ENCODE measurements around the gene HESX1. TPM values are rescaled to one million over a fixed set of nuclear protein-coding genes. Genes with fewer than 3 reads are reported as not detected.
A peak's percentile ranks its signal among the peaks of the same experiment; 100 is the strongest.

HESX1 gene
- total and polyA plus RNA-seq, 2 experiments from 2014 or later: 21.1 to 56.7 TPM

DNA sequence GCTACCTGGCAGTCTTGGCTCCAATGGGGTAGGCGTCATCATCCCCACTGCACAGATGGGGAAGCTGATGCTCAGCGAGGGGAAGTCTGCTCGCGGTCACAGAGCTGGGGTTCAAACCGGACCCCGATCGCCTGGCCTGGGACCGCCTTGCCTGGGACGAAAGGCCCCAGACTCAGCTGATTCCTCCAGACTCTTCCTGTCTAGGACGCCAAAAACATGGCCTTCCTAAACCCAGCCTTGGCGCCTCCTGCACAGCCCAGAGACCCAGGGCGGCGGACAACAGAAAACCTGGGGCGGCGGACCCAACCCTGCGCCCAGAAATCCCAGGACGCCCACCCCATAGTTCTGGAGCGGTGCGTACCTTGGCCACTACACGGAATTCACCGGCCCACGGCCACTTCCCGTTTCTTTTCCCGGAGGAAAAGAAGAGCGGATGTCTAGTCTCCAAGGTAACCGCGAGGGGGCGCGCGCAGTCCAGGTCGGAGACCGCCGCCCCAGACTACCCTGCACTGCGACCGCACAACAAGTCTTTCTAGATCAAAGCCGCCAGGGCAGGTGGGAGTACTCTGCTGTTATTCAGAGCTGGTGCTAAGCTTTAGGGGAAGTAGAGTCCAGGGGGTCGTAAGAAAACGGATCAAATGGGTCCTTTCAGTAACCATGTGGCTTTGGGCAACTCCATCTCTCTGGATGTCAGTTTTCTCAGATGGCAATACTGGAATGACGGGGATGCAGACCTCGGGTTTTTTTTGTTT is 29.7 kb downstream of the HESX1 start:
- no peaks in the 10 kb centered on the region for H4K20me1 ChIP-seq (replicated peaks; ENCODE audit: insufficient read depth)
- no peak overlapping the region for H3K27ac ChIP-seq (ENCODE audit: low read depth)
- Mint-ChIP-seq H3K4me1 (peaks cover 47% of the 10 kb centered on the region), H3K27ac (no peak overlapping the region), H3K27me3 (ENCODE audit: insufficient read depth, low read depth, poor library complexity) (peaks cover 22% of the 10 kb centered on the region), H3K9me3 (no peaks in the 10 kb centered on the region), H3K4me3 (peak overlapping the region; percentile 57), H3K36me3 (ENCODE audit: low read depth) (no peaks in the 10 kb centered on the region; the same call in 2 of the 3 replicates)
- H3K79me2 ChIP-seq (replicated peaks; ENCODE audit: insufficient read depth): no peaks in the 10 kb centered on the region
- TF ChIP-seq NANOG (IDR thresholded peaks at IDR 0.05; ENCODE audit: borderline replicate concordance) (no peak), REST (IDR thresholded peaks at IDR 0.05; ENCODE audit: unreplicated experiment) (no peak), POLR2AphosphoS5 (IDR thresholded peaks at IDR 0.05; ENCODE audit: low read depth) (no peak), CTCF (conservative IDR thresholded peaks at IDR 0.05; ENCODE audit: low read depth in 2 of 2) (peak; percentile 85 to 89), JUNB (IDR thresholded peaks at IDR 0.05; ENCODE audit: unreplicated experiment) (no peak)
- TF ChIP-seq, protein P1, sequence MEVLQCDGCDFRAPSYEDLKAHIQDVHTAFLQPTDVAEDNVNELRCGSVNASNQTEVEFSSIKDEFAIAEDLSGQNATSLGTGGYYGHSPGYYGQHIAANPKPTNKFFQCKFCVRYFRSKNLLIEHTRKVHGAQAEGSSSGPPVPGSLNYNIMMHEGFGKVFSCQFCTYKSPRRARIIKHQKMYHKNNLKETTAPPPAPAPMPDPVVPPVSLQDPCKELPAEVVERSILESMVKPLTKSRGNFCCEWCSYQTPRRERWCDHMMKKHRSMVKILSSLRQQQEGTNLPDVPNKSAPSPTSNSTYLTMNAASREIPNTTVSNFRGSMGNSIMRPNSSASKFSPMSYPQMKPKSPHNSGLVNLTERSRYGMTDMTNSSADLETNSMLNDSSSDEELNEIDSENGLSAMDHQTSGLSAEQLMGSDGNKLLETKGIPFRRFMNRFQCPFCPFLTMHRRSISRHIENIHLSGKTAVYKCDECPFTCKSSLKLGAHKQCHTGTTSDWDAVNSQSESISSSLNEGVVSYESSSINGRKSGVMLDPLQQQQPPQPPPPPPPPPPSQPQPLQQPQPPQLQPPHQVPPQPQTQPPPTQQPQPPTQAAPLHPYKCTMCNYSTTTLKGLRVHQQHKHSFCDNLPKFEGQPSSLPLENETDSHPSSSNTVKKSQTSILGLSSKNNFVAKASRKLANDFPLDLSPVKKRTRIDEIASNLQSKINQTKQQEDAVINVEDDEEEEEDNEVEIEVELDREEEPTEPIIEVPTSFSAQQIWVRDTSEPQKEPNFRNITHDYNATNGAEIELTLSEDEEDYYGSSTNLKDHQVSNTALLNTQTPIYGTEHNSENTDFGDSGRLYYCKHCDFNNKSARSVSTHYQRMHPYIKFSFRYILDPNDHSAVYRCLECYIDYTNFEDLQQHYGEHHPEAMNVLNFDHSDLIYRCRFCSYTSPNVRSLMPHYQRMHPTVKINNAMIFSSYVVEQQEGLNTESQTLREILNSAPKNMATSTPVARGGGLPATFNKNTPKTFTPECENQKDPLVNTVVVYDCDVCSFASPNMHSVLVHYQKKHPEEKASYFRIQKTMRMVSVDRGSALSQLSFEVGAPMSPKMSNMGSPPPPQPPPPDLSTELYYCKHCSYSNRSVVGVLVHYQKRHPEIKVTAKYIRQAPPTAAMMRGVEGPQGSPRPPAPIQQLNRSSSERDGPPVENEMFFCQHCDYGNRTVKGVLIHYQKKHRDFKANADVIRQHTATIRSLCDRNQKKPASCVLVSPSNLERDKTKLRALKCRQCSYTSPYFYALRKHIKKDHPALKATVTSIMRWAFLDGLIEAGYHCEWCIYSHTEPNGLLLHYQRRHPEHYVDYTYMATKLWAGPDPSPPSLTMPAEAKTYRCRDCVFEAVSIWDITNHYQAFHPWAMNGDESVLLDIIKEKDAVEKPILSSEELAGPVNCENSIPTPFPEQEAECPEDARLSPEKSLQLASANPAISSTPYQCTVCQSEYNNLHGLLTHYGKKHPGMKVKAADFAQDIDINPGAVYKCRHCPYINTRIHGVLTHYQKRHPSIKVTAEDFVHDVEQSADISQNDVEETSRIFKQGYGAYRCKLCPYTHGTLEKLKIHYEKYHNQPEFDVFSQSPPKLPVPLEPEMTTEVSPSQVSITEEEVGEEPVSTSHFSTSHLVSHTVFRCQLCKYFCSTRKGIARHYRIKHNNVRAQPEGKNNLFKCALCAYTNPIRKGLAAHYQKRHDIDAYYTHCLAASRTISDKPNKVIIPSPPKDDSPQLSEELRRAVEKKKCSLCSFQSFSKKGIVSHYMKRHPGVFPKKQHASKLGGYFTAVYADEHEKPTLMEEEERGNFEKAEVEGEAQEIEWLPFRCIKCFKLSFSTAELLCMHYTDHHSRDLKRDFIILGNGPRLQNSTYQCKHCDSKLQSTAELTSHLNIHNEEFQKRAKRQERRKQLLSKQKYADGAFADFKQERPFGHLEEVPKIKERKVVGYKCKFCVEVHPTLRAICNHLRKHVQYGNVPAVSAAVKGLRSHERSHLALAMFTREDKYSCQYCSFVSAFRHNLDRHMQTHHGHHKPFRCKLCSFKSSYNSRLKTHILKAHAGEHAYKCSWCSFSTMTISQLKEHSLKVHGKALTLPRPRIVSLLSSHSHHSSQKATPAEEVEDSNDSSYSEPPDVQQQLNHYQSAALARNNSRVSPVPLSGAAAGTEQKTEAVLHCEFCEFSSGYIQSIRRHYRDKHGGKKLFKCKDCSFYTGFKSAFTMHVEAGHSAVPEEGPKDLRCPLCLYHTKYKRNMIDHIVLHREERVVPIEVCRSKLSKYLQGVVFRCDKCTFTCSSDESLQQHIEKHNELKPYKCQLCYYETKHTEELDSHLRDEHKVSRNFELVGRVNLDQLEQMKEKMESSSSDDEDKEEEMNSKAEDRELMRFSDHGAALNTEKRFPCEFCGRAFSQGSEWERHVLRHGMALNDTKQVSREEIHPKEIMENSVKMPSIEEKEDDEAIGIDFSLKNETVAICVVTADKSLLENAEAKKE (CRISPR knock-in tag; IDR thresholded peaks at IDR 0.05): no peak
- no peaks in the 10 kb centered on the region for H3K9me2 ChIP-seq (ENCODE audit: insufficient read depth)
- H2AFZ ChIP-seq: peak overlapping the region; percentile 84; the same call in 1 of the 2 replicates
- H3K36me3 ChIP-seq (ENCODE audit: insufficient read depth): no peaks in the 10 kb centered on the region; the same call in 1 of the 2 replicates
- no peaks in the 10 kb centered on the region for H3K27me3 ChIP-seq (ENCODE audit: insufficient read depth)
- H3K4me1 ChIP-seq (ENCODE audit: insufficient read depth): peaks cover 20% of the 10 kb centered on the region
- ATAC-seq: peak; percentile 88
- H3F3A ChIP-seq (replicated peaks; ENCODE audit: low read depth): peaks cover 4% of the 10 kb centered on the region; the same call in 1 of the 2 replicates
- H3K4me2 ChIP-seq: peak overlapping the region; percentile 73
- peak; percentile 92 for DNase-seq (ENCODE audit: low spot score)
- H3K4me3 ChIP-seq: peak overlapping the region; percentile 54

Measured in GM23338 (cell line).